Measurements from ENCODE around the gene ASTN1. TPM values are rescaled to one million over a fixed set of nuclear protein-coding genes. Genes with fewer than 3 reads are reported as not detected.

Gene ASTN1
- total RNA-seq, result under 0.01 TPM

GRCh38 chr1:177164380-177165068 lies at the start of gene ASTN1:
TSS of gene ASTN1 (minus strand) at chr1:177164712. CDS start at chr1:177164676, 36 bp downstream.
- DNase-seq (ENCODE audit: low read depth in 2 of 3, low spot score in 2 of 3), result no peak

- no peak for DNase-seq (ENCODE audit: low read depth in 2 of 3, low spot score in 2 of 3)
Measured at GRCh38 chr1:177211231-177211630, 46.7 kb upstream of the ASTN1 start.

GRCh38 chr1:177210071-177210470 lies 45.6 kb upstream of the ASTN1 start:
- DNase-seq (ENCODE audit: low read depth in 2 of 3, low spot score in 2 of 3), result no peak

- DNase-seq (ENCODE audit: low read depth in 2 of 3, low spot score in 2 of 3), result no peak
Measured at GRCh38 chr1:177209357-177209756, 44.8 kb upstream of the ASTN1 start.

- DNase-seq (ENCODE audit: low read depth in 2 of 3, low spot score in 2 of 3), result no peak
Measured at GRCh38 chr1:177208920-177209319, 44.4 kb upstream of the ASTN1 start.

GRCh38 chr1:177206831-177207355 lies 42.4 kb upstream of the ASTN1 start:
- DNase-seq (ENCODE audit: low read depth in 2 of 3, low spot score in 2 of 3), result no peak

- no peak for DNase-seq (ENCODE audit: low read depth in 2 of 3, low spot score in 2 of 3)
Measured at GRCh38 chr1:177200290-177200689, 35.8 kb upstream of the ASTN1 start.

GRCh38 chr1:177198243-177198642 lies 33.7 kb upstream of the ASTN1 start:
- DNase-seq (ENCODE audit: low read depth in 2 of 3, low spot score in 2 of 3), result no peak

GRCh38 chr1:177190308-177190970 lies 25.9 kb upstream of the ASTN1 start:
- no peak for DNase-seq (ENCODE audit: low read depth in 2 of 3, low spot score in 2 of 3)

- DNase-seq (ENCODE audit: low read depth in 2 of 3, low spot score in 2 of 3), result no peak
Measured at GRCh38 chr1:177186639-177187038, 22.1 kb upstream of the ASTN1 start.

- DNase-seq (ENCODE audit: low read depth in 2 of 3, low spot score in 2 of 3), result no peak
Measured at GRCh38 chr1:177185209-177185608, 20.7 kb upstream of the ASTN1 start.

GRCh38 chr1:177183836-177184235 lies 19.3 kb upstream of the ASTN1 start:
- DNase-seq (ENCODE audit: low read depth in 2 of 3, low spot score in 2 of 3), result no peak

- DNase-seq (ENCODE audit: low read depth in 2 of 3, low spot score in 2 of 3), result peak in 2 of 3 donors; percentile 33 to 45
Measured at GRCh38 chr1:177181631-177182291, 17.2 kb upstream of the ASTN1 start.

GRCh38 chr1:177181280-177181630 lies 16.7 kb upstream of the ASTN1 start:
- no peak for DNase-seq (ENCODE audit: low read depth in 2 of 3, low spot score in 2 of 3)

- no peak for DNase-seq (ENCODE audit: low read depth in 2 of 3, low spot score in 2 of 3)
Measured at GRCh38 chr1:177174921-177175634, 10.6 kb upstream of the ASTN1 start.

GRCh38 chr1:177173976-177174375 lies 9.5 kb upstream of the ASTN1 start:
- DNase-seq (ENCODE audit: low read depth in 2 of 3, low spot score in 2 of 3), result no peak

GRCh38 chr1:177172866-177173265 lies 8.4 kb upstream of the ASTN1 start:
- DNase-seq (ENCODE audit: low read depth in 2 of 3, low spot score in 2 of 3), result no peak

GRCh38 chr1:177172272-177172671 lies 7.8 kb upstream of the ASTN1 start:
- DNase-seq (ENCODE audit: low read depth in 2 of 3, low spot score in 2 of 3), result no peak

GRCh38 chr1:177171536-177172123 lies 7.1 kb upstream of the ASTN1 start:
- DNase-seq (ENCODE audit: low read depth in 2 of 3, low spot score in 2 of 3), result no peak

- DNase-seq (ENCODE audit: low read depth in 2 of 3, low spot score in 2 of 3), result peak in 1 of 3 donors; percentile 9
Measured at GRCh38 chr1:177170756-177171535, 6.4 kb upstream of the ASTN1 start, which contains the start of gene BRINP2. TSS of gene BRINP2 (plus strand) at chr1:177170958. CDS start at chr1:177229877, 58,919 bp downstream.
